ENCODE results near the gene KIF24. TPM values are rescaled to one million over a fixed set of nuclear protein-coding genes. Genes with fewer than 3 reads are reported as not detected.

The KIF24 gene
- total and polyA plus RNA-seq, 2 of the 8 experiments (the other 6 are each of a cell fraction or from before 2014, with no cell fraction given): 2.7 to 3.9 TPM

DNA sequence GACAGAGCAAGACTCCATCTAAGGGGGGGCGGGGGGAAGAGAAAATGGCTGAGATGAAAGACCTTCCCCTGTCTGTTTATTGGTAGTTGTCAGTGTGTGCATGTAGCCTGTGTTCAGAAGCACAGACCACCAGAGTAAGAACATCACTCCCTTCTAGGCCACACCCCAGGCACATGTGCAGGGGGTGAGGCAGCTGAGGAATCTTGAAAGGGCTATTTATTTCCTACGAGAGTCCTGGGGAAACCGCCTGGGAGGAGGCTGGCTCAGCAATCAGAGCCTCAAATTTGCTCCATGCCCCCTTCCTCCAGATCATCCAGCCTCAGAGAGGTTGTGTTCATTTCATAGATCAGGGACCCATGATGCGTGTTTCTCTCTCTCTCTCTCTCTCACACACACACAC, 40.6 kb upstream of the KIF24 start:
- H4K8ac ChIP-seq (ENCODE audit: extremely low read depth, insufficient read depth, low read length): no peak overlapping the region
- H2BK5ac ChIP-seq (ENCODE audit: low read depth, low read length): no peak overlapping the region
- H4K5ac ChIP-seq (ENCODE audit: insufficient read length, low read depth, low read length): no peak overlapping the region
- no peak overlapping the region for H2AFZ ChIP-seq (ENCODE audit: low read length)
- no peak overlapping the region for H2BK120ac ChIP-seq (replicated peaks; ENCODE audit: low read depth, low read length)
- no peak overlapping the region for H3K27ac ChIP-seq (ENCODE audit: low read depth, low read length)
- no peak overlapping the region for H3K56ac ChIP-seq (replicated peaks; ENCODE audit: insufficient read length, low read depth, low read length)
- DNase-seq (ENCODE audit: low read depth in 1 of 2, low spot score in 2 of 2) (no peak), FAIRE-seq (no peak)
- peaks cover 0 to 1% (median under 1%) of the 10 kb centered on the region in 4 experiments; a peak in 4 of 7 replicates for H3K4me1 ChIP-seq (replicated peaks in 1 of 4; ENCODE audit: control insufficient read depth in 3 of 4, insufficient read depth in 4 of 4, low read length in 3 of 4)
- H3K4me2 ChIP-seq (ENCODE audit: insufficient read depth in 1 of 2, low read depth in 2 of 2, low read length in 2 of 2): no peak overlapping the region
- no peak overlapping the region for H3K4me3 ChIP-seq (ENCODE audit: extremely low read depth in 1 of 4, insufficient read depth in 2 of 4, low read depth in 3 of 4, low read length in 4 of 4)
- no peak overlapping the region for H3K14ac ChIP-seq (ENCODE audit: insufficient read length)
- no peak overlapping the region for H4K91ac ChIP-seq (replicated peaks; ENCODE audit: insufficient read length, low read length)
- H3K23ac ChIP-seq (ENCODE audit: insufficient read length): no peak overlapping the region
- H3K79me1 ChIP-seq (ENCODE audit: low read depth, low read length): no peaks in the 10 kb centered on the region; the same call in 1 of the 2 replicates
- ChIA-PET POLR2A (ENCODE audit: partially characterized antibody) (interaction anchor here (0.7 kb wide), 1 partner anchor 552 kb away, joined by 3 read pairs; no protein-coding TSS in a partner anchor), CTCF (ENCODE audit: partially characterized antibody) (interaction anchor here (1.1 to 19.4 kb wide), 4 partner anchors 8 to 116 kb away, joined by 7 to 350 read pairs (median 91); partner anchors contain the start of gene MYORG)
- H3K79me2 ChIP-seq (ENCODE audit: control insufficient read depth in 1 of 2, insufficient read depth in 2 of 2, low read length in 2 of 2): no peaks in the 10 kb centered on the region
- H3K4ac ChIP-seq (replicated peaks; ENCODE audit: insufficient read length, low read depth, low read length): no peak overlapping the region
- no peak overlapping the region for H2BK20ac ChIP-seq (ENCODE audit: low read length)
- WGBS, 2 experiments (ENCODE audit: extremely low coverage in 1 of 2, insufficient coverage in 1 of 2, insufficient read length in 1 of 2, insufficient replicate concordance in 2 of 2, low coverage in 1 of 2, low lambda C conversion rate in 2 of 2, missing lambda C conversion rate in 1 of 2): 80% methylated on average over 4 of the region's 4 CpGs; no CpG with 5 or more reads in 1 of the 2 experiments
- no peak overlapping the region for H3K18ac ChIP-seq (ENCODE audit: extremely low read depth, low read length)
- TF ChIP-seq RNF2 (IDR thresholded peaks at IDR 0.05; ENCODE audit: borderline replicate concordance, low read depth, low read length, missing control alignments, poor library complexity, severe bottlenecking): no peak
- no peak for TF ChIP-seq EGR1 (IDR thresholded peaks at IDR 0.05; ENCODE audit: borderline replicate concordance, low read depth, low read length)
- no peak for TF ChIP-seq POLR2AphosphoS5 (IDR thresholded peaks at IDR 0.05; ENCODE audit: low read depth, low read length)
- TF ChIP-seq POLR2A (IDR thresholded peaks at IDR 0.05; ENCODE audit: control extremely low read depth in 1 of 2, low read depth in 2 of 2, low read length in 2 of 2): no peak
- TF ChIP-seq RAD21 (IDR thresholded peaks at IDR 0.05 in 1 of 2, conservative IDR thresholded peaks at IDR 0.05 in 1 of 2; ENCODE audit: low read depth in 2 of 2, low read length in 2 of 2): no peak
- TF ChIP-seq PHF8 (conservative IDR thresholded peaks at IDR 0.05; ENCODE audit: low read depth, low read length): no peak
- no peak for TF ChIP-seq CREB1 (IDR thresholded peaks at IDR 0.05)
- no peak for TF ChIP-seq YY1 (IDR thresholded peaks at IDR 0.05; ENCODE audit: low read depth, low read length)
- TF ChIP-seq CHD1 (IDR thresholded peaks at IDR 0.05; ENCODE audit: low read depth, low read length): no peak
- H2BK12ac ChIP-seq (ENCODE audit: low read depth, low read length): no peak overlapping the region
- no peak overlapping the region for H2AK5ac ChIP-seq (ENCODE audit: low read depth, low read length)
- H3K9ac ChIP-seq (replicated peaks in 1 of 4; ENCODE audit: extremely low read depth in 1 of 4, low read depth in 3 of 4, low read length in 3 of 4): no peak overlapping the region
- H3K36me3 ChIP-seq (ENCODE audit: control insufficient read depth in 2 of 4, insufficient read depth in 4 of 4, low read length in 3 of 4): peaks cover 0 to 9% (median 0%) of the 10 kb centered on the region in 4 experiments; a peak in 1 of 8 replicates
- H3K9me3 ChIP-seq (ENCODE audit: insufficient read depth in 2 of 2, low read depth in 1 of 2, low read length in 1 of 2): peaks cover 0 to 6% of the 10 kb centered on the region in 2 experiments; a peak in 2 of 4 replicates
- no peaks in the 10 kb centered on the region for H3K23me2 ChIP-seq (ENCODE audit: low read depth, low read length)
- no peaks in the 10 kb centered on the region for H3K27me3 ChIP-seq (replicated peaks in 1 of 4; ENCODE audit: control insufficient read depth in 3 of 4, extremely low read depth in 1 of 4, insufficient read depth in 3 of 4, low read length in 3 of 4)
- H4K20me1 ChIP-seq (replicated peaks in 1 of 2; ENCODE audit: control insufficient read depth in 1 of 2, insufficient read depth in 2 of 2, low read length in 2 of 2): peaks cover 0 to 4% of the 10 kb centered on the region in 2 experiments
- no peak overlapping the region for H2BK15ac ChIP-seq (ENCODE audit: low read length)

All from H1 (cell line).